NCI-H2029 treated with DMSO at 0.1 percent for 48 hours (cell line): ENCODE results near the gene FOXF2.

Source experiments
- DNase-seq: peaks from one replicate; lab custom pipeline; 2025; lab: John Stamatoyannopoulos, UW

Gene FOXF2

GRCh38 chr6:1391800-1392309 is 2.5 kb downstream of the FOXF2 start:
- no peak for DNase-seq

- DNase-seq: no peak
These were observed 3.7 kb downstream of the FOXF2 start for GRCh38 chr6:1392813-1393640.

DNA sequence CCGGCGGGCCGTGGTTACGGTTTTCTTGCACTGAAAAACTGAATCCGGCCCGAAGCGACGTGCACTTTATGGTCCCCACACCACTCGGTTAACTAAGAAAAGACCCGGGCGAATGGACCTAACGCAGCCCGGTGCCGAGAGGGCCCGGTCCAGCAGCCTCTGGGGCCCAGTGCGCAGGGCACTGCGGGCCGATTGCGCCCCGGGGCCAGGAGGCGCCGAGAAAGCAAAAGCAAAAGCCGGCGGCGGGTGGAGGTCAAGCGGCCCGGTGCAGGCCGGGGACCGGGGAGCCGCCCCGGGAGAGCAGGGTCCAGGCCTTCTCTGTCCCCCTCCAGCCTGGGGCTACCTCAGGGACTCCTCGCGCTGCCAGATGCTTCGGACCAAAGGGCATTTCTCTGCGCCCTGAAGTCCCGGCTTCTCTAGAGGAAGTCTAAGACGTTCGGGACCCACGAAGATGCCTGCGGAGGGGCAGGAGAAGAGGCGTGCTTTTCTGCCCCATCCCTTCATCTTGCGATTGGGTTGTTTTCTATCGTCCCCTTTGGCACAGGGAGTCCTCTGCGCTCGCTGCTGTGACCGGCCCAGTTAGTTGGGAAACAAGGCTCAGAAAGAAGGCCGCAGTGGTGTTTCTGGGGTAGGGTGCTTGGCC is 4.4 kb downstream of the FOXF2 start:
- no peak for DNase-seq

GRCh38 chr6:1394514-1395463 is 5.4 kb downstream of the FOXF2 start:
- DNase-seq: no peak

DNA sequence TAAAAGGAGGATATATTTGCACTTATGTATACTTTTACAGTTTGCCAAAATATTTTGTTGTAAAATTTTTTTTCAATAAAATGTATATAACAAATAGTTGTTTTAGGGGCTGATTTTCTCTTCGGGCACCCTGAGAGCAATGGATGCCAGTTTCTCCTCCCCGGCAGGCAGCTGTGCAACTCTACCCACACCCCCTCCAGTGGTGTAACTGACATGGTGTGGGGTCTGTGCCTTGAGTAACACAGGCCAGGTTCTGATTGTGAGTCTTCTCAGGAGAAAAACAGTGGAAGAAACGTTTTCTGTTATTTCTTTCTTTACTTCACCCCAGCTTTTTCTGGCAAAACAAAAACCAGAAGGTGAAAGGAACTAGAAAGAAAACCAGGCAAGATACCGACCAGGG is 6.1 kb downstream of the FOXF2 start:
- no peak for DNase-seq

GRCh38 chr6:1395941-1396908 is 6.8 kb downstream of the FOXF2 start:
- no peak for DNase-seq

GRCh38 chr6:1396952-1397868 is 7.8 kb downstream of the FOXF2 start:
- DNase-seq: peak; percentile 73

- no peak for DNase-seq
These were observed 9.9 kb downstream of the FOXF2 start for GRCh38 chr6:1399085-1399780.

- DNase-seq: no peak
These were observed 10.9 kb downstream of the FOXF2 start for GRCh38 chr6:1400126-1400850.

- no peak for DNase-seq
These were observed 13.0 kb downstream of the FOXF2 start for GRCh38 chr6:1402369-1402768.

DNA sequence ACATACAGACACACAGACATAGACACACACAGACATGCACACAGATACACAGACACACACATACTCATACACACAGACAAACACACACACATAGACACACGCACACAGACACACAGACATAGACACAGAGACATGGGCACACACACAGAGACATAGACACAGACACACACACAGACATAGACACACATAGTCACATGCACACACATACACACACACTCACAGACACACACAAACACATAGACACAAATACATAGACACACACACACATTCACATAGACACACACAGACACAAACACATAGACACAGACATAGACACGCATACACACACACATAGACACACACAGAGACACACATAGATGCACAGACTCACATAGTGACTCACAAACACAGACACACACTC is 13.5 kb downstream of the FOXF2 start:
- no peak for DNase-seq

GRCh38 chr6:1403851-1404712 is 14.7 kb downstream of the FOXF2 start:
- DNase-seq: no peak

DNA sequence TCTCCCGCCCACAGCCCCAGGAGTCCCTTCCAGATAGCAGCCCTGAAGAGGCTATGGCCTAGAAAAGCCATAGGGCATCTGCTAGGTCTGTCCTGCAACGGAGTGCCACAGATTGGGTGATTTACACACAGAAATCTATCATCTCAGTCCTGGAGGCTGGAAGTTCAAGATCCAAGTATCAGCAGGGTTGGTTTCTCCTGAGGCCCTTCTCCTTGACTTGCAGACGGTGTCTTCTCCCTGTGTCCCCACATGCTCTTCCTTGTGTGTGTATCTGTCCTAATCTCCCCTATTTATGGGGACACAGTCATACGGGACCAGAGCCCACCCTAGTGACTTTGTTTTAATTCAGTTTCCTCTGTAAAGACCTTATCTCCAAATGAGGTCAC is 15.3 kb downstream of the FOXF2 start:
- DNase-seq: no peak

DNA sequence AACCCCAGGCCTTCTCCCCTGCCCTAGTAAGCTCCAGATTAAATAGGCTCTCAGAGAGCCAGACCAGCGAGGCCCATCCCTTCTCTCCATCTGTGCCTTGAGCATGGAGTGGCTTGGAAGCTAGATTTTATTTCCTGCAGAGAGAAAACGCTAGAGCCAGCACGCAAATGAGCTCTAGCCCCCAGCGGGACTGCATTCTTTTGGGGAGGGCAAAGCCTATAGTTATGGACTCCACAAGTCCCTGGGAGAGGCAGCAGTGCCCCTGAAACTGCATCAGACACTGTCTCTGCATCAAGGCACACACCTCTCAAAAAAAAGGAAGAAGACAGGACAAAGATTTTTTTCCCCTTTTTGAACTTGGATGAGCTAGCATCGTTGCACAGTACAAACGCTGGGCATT is 15.8 kb downstream of the FOXF2 start:
- DNase-seq: no peak

- DNase-seq: no peak
These were observed 17.1 kb downstream of the FOXF2 start for GRCh38 chr6:1406306-1407072.

DNA sequence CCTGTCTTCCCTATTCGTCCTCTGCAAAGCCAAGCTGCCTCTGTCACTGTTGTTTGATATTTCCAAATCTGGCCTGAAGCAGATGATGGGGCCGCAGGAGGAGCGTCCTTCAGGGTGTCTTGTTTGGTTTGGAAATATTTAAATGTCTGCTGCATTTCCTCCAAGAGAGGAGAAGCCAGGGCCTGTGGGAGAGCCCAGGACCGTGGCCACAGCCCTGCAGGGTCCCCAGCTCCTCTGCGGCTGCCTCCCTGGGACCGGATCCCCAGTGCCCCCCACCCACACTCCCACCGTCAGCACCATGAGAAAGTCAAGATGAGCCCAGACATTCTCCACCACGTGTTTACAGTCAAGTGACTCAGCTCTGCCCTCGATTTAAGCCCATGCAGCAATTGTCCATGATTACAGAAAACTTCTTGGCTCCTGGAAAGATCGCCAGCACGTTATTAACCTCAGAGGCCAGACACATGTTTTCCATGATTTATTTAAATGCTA is 18.2 kb downstream of the FOXF2 start:
- no peak for DNase-seq
